LHCN-M2 (cell line): Measurements from ENCODE around the gene AFF3. TPM values are rescaled to one million over a fixed set of nuclear protein-coding genes. Genes with fewer than 3 reads are reported as not detected.
"Not testable (repeated sequence)": the region's sequence is repeated elsewhere in the genome, so short reads cannot be mapped to it uniquely, and the experiment has no call there.

Source experiments
- DNase-seq: peaks from one replicate; pipeline ENCODE4 v3.0.0-alpha.2; 2012; ENCODE audit warnings: low read depth
- total RNA-seq: library from RNA; depleted of rRNA; stranded (reverse); fragments of >200 nt; gene quantifications from 2 replicates; pipeline ENCODE4 v1.2.3, GENCODE V29; 2014

Gene AFF3
- total RNA-seq, 1 experiment from 2014 or later = under 0.01 TPM

DNA sequence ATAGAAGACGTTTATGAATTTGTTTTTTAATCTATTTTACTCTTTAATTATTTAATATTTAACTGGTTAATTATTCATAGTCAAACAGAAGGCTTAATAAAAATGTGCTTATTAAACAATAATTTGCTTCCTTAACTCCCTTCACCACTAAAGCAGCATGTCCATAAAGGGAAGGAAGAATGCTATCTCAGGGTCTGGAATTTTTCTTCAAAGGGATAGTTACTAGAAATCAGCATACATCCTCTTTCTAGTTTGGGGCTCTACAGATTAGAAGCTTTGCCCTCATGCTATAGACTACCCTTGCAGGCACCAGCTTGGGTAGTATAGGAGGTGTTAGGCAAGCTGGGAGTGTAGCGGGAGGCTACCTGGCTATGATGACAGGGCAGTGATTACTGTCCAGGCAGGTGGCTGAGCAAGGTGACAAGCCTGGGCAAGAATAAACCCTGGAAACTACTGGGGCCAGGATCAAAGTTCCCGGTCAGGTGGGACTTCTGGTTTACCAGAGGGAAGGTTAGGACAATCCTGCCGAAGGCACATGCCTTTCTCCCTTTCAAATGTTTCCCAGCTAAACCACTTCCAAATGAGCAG, 376.6 kb downstream of the AFF3 start:
- no peak for DNase-seq

DNA sequence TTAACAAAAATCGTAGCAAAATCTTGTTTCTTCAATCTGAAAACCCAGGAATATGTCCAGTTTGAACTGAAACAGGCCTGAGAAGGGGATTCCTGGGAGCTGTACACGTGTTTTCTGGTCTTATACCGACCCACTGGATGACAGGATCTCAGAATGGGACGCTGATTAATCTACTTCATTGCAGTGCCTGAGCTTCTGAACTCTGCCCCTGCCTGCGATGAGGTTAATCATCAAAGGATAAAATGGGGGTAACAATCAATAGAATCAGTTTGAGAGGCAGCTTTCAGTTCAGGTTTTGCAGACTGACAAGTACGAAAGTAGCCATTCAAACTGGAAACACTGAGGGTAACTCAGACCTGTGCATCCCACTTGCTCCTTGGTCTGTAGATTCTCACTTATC, 378.6 kb downstream of the AFF3 start:
- DNase-seq = no peak

DNA sequence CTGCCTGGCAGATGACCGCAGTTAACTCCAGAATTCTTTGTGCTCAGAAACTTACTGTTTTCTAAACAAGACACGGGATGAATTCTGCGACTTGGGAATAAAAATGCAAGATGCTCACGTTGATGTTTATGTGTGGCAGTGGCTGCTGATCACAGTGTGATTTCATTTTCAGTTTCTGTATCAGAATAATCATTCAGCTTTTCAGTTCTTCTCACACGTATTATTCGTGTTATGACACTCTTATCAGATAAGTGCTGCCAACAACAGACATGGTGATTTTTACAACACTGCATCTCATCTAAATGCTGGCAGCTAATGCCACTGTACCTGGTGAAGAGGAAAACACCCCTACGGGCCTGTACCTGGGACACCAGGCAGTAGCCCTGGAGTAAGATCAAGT, 379.7 kb downstream of the AFF3 start:
- no peak for DNase-seq

DNA sequence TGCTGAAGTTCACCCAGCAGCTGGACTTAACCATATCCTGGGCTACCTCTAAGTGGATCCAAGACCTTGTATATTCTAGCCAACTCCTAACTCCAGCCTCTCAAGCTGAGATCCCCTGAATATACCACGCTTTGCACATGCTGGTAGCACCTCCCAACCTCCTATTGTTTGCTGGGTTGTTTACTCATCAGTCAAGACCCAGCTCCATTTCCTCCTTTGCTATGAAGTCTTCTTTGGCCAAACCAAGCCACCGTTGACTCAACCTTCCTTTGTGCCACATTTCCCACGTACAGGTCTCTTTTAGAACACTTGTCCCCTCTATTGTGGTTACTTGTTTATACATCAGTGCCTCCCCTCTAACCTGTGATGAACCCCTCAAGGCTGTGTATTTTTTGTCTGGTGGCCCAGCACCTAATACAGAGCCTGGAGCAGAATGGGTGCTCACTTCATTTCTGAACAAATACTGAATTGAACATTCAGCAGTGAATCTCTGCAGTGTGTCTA, 384.7 kb downstream of the AFF3 start:
- DNase-seq = no peak

DNA sequence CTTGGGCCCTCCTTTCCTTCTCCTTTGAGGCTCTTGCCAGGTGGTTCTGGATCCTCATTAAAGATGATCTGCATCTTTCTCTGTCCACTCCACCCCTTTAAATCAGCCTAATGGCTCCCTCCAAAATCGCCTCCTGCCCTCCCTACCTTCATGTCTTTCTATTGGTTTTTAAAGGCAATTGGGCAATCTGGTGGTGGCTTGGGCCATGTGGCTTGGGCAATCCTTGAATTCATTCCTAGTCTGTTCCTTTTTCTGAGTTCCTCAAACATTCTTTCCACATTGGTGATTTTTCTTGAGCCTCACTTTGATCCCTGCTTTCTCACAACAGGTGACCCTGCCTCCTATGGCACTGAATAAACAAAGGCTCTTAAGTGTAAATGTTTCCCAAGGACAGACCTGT, 386.3 kb downstream of the AFF3 start:
- DNase-seq = no peak

DNA sequence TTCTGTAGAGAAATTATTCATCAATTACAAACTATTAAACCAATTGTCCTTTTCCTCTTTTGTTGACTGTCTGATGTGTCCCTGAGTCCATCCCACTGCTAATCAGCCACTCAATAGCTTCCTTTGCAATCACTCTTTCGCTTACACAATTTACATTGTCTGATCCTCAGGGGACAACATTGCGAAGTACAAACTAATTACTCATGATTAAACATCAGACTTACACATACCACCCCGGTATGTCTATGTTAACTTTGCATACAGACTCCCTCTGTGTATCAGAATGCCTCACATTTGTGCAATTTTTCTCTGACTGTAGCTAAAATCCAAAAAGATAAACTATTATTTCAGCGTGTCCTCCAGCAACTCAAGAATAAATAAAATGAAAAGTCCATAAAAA, 388.2 kb downstream of the AFF3 start:
- DNase-seq = no peak

DNA sequence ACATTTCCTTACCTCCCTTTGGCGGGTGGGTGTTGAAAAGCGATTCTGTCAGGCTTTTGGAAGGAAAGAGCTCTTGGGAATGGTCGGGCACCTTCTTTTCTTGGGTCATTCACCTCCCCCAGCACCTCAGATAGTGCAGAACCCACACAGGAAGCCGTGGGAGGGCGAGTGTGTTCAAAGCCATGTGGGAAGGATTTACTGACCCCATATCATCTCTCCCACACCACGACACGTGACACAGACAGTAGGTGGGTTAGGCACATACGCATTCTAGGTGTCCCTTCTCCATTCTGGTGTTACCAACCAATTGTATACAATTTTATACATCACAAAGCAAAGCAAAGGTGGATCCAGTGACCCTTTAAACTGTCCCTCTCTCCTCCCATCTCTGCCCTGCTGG, 388.9 kb downstream of the AFF3 start:
- no peak for DNase-seq

DNA sequence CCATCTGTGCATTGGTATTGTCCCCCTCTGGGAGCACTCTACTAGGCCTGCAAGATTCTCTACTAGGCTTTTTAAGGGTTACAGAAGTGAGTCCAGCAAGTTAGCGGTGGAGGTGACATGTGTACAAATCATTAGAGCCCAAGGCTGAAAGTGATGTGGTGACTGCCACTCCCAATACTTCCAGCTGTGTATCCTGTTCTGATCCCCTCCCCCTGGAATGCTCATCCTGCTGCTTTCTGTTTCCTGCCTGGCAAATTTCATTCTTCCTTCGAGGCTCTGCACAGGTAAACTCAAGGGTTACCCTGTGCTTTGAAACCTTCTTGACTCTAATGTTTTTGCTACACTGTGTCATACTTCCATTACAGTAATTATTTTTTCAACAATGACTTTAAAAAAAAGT, 394.0 kb downstream of the AFF3 start:
- DNase-seq = no peak

DNA sequence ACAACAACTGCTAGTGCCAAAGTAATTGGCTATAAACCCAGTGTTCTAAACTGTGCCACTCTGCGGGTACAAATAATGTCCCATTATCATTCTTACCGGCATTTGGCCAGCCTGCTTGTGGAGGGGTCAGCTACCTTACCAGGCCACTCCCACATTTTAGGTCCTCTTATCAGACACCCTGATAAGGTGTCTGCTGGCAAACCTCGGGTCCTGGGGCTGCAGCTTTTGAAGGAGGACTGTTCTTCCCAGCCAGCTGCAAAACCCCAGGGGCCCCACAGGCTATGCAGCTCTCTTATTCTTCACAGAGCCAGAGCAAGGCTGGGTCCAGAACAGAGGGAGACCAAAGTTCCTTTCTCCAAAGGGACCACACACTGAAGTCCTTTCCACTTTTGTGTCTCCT, 394.5 kb downstream of the AFF3 start:
- no peak for DNase-seq

DNA sequence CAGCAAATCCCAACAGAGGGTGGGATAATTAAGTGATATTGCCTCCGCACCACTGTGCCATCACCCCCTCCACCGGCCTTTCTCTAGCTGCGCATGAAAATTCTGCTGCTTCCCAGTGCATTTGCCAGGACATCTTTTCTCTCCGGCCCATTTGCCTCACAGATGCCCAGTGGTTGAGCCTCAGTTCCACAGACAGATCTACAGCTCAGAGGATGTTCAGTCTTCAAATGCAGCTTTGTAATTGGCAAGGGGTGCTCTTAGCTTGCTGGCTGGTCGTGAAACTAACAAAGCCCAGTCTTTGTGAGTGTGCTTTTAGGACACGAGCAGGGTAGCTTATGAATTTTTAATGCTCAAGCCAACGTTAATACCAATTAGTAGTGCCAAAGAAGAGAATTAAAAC, 399.2 kb downstream of the AFF3 start:
- no peak for DNase-seq

DNA sequence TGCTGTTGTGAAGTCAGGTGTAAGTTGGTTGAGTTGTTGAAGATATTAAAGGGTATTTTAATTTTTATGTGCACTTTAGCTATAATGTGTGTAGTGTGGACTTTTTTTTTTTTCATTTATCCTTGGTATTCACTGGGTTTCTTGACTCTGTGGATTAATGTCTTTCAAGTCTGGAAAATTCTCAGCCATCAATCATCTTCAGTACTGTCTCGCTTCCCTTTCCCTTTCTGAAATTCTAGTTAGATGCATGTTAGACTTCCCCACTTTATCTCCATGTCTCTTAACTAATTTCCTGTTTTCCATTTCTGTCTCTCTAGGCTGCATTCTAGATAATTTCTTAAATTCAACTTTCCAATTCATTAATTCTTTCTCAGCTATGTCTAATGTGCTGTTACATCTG, 404.9 kb downstream of the AFF3 start:
- no peak for DNase-seq

DNA sequence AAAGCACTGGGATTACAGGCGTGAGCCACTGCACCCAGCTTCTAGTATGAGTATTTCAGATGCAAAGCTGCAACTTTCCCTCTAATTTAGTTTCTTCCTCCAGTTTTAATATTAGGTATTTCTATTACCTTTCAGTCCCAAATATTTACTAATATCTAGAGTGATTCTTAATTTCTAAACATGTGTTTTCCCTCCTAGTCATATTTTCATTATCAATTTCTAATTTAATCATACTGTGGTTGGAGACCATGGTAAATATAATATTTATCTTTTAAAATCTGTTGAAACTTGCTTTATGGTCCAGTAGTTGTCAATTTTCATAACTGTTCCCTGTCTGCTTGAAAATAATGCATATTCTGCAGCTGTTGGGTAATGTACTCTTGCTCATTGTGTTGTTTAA, 406.6 kb downstream of the AFF3 start:
- no peak for DNase-seq

DNA sequence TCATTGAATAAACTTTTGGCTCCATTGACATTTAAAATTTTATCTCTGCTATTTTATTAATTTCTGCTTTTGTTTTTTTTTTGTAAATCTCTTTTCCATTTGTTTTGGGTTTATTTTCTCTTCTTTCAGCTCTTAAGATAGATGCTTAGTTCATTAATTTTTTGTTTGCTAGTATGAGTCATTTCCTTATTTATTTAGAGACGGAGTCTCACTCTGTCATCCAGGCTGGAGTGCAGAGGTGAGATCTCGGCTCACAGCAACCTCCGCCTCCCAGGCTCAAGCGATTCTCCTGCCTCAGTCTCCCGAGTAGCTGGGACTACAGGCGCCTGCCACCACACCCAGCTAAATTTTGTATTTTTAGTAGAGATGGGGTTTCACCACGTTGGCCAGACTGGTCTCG, 407.1 kb downstream of the AFF3 start:
- not testable (repeated sequence) for DNase-seq

DNA sequence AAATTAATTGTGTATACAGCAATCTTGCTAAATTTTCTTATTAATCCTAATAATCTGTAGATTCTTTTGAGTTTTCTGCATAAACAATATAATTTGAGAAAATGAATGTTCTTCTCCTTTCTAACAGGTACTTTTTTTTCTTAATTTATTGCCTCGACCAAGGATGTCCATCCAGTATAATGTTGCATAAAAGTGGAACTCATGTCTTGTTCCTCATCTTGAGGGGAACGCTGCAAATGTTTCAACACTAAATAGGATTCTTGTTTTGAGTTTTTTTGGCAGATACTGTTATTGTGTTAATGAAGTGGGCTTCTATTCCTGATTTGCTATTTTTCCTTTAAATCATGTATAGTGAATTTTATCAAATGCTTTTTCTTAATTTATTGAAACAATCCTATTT, 408.2 kb downstream of the AFF3 start:
- DNase-seq = no peak

DNA sequence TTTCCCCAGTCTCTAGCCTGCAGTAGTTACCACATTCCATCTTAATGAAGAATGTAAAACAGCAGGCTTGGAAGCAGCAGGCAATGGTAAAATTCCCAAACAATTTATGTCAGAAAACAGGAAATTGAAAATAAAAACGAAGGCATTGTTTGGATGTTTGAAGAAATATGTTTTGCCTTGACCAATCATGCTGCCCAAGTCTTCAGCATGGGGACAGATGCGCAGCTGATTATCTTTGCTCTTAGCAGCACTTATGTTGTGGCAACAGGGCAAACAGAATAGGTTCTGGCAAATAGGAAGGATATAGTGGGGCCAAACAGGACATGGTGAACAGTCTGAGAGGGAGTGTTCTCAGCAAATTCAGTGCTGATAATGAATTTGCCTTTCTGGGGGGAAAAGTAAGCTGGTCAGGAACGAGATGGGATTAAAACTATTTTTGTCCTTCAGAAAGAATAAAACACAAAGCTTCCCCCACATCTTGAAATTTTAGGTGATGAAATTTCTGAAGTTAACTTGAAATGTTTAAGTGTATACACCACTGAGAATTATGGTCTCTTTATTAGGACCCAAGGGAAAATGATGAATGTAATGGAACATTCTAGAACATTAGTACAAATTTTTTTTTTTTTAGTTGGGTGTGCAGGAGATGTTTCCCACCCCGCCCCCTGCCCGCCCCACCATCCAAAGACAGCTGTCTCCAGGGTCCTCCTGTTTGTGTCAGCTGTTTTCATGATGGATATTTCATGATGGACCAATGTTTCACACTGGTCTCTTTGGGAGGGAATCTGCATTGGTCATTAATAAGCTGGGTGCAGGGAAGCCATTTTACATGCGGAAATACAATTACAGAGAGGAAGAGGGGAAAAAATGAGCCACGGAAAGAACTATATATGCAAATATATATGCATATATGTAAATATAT, 413.0 kb downstream of the AFF3 start:
- no peak for DNase-seq

DNA sequence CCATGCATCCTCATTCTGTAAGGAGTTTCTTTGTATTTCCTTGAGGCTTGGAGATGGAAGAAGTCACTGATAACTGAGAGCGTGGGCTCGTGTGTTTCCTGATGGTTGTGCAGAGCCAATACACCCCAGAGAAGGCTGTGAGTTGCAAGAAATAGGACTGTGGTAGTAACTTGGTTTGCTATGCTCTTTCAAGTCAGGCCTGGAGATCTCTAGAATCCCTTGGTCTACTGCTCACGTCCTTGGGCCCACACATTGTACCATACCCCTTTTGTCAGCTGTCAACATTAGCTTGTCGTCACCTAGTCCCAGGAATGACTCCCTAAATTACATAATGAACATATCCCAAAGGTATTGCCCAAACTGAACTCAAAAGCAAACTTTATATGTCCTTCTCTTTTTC, 414.2 kb downstream of the AFF3 start:
- no peak for DNase-seq

DNA sequence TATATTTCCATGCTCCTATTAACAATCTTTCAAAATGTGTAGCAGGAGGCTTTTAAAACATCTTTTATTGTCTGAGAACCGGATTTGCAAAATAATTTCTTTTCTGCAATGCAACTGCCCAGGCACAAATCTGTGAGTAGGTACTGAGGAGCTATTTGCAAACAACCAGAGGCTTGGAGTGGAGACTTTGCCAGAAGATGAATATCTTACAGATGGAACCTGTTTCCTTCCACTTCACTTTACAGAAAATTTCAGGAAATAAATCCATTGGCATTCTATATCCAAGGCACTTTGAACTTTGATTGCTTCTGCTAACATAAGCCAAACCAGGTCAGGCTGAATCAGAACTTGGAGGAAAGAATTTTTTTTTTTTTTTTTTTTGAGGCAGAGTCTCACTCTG, 415.2 kb downstream of the AFF3 start:
- no peak for DNase-seq

DNA sequence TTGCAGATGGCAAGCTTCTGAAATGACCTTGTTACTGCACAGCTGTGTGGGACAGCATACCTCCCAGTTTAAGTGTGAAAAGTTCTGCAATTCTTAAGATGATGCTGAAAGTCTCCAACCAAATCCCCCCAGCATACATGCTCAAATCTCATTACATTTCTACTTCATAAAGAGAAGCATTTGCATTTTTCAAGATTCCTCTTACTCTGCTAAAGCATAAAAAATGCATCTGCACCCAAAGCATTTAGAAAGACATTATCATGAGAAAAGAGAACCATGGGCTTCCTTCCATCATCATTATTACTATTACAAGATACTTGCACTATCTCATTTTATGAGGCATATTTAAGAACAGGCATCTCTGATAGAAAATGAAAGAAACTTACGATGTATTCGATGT, 415.7 kb downstream of the AFF3 start:
- DNase-seq = no peak

DNA sequence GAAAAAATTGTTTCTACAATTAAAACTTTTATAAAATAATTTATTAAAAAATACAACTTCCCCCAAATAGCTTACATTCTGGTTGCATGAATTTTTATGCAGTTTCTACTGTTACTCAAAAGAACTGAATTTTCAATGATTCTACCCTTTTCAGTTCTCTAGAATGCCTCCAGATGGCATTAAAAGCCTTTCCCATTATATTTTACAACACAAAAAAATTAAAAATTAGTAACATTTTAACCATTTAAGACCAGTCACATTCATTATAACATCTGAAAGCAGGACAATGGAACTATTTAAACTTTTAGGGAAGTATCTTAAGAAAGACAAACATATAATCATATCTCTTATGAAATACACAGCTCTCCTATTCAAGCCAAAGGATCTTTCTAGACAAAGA, 416.6 kb downstream of the AFF3 start:
- no peak for DNase-seq

DNA sequence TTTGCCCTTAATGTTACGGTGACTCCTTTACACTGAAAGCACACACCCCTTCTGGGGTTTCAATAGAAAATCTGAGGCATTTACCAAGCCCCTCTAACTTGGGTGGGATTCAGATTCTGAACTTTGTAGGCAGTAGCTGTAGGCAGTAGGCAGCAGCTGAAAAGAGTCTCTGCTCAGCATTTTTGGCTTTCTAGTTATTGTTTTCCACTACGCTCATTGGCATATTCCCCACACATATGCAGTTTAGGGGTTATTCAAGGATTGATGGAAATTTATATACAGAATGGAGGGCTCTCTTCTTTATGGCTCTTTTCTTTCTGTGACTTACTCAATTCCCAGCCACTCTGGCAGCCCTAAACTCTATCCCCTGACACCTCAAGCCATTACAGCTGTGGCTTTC, 419.9 kb downstream of the AFF3 start:
- DNase-seq = no peak

DNA sequence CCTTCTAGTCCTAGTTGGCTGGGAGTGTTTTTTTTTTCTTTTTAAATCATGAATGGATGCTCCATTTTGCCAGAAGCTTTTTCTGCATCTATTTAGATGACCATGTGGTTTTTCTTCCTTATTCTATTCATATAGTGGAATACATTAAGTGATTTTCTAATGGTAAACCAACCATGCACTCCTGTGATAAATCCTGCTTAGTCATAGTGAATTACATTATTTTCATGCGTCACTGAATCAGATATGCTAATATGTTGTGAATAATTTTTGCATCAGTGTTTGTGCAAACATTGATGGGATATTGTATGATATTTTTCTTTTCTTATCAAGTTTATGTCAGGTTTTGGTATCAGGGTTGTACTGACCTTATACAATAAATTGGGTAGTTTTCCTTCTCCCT, 423.3 kb downstream of the AFF3 start:
- no peak for DNase-seq

DNA sequence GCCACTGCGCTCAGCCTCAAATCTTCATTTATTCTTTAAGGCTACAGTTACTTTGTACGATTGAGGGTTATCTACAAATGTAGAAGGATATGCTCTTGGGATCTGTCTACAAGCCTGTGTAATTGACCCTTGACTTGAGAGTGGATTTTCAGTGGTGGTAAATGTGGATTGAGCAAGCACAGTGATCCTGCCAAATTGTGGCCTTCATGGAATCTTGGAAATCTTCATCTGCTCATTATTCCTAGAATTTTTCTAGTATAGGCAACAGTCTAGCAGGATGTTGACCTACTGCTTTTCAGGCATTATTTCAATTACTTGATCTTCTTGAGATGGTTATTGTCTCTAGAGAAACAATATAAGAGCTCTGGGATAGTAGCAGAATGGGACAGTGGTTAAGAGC, 426.4 kb downstream of the AFF3 start:
- DNase-seq = no peak

DNA sequence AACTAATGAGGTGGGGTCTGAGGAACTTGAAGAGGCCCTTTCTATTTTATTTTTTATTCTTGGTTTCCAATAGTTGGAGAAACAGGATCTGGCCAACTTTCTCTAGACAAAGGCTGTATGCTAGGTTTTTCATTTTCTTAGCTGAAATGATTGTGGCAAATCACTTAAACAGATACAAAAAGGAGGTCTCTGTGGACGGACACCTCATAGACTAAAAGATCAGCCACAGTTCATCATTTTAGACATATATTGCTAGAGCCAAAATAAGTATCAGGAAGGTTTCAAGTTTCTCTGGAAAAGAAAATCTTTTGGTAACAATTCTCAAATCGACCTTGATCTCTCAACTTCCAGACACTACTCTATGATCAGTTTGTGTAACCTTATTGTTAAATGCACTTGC, 428.0 kb downstream of the AFF3 start:
- DNase-seq = no peak
